Measurements from ENCODE around the gene GDPGP1. TPM values are rescaled to one million over a fixed set of nuclear protein-coding genes. Genes with fewer than 3 reads are reported as not detected.
"Not testable (repeated sequence)": the region's sequence is repeated elsewhere in the genome, so short reads cannot be mapped to it uniquely, and the experiment has no call there.

Gene GDPGP1
- total RNA-seq, 1 experiment from 2014 or later = 5.1 TPM

DNA sequence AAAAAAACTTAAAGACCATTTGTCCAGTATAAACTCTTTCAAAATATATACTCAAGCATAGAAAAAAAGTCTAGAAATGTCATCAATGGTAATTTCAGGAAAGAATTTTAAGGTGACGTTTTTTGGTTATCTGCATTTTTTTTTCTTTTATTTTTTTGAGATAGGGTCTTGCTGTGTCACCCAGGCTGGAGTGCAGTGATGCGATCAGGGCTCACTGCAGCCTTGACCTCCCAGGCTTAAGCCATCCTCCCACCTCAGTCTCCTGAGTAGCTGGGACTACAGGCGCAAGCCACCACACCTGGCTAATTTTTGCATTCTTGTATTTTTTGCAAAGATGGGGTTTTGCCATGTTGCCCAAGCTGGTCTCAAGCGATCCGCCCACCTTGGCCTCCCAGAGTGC is 46.7 kb downstream of the GDPGP1 start:
- H3K9me3 Mint-ChIP-seq (ENCODE audit: unreplicated experiment); DNase-seq; H3K27me3 ChIP-seq (replicated peaks; ENCODE audit: control insufficient read depth, insufficient read depth, low read length); H3K27me3 Mint-ChIP-seq (ENCODE audit: insufficient read depth, unreplicated experiment); H3K4me1 Mint-ChIP-seq (ENCODE audit: low read depth, unreplicated experiment); BruUV-seq (replicated peaks); H3K36me3 ChIP-seq (ENCODE audit: control insufficient read depth, insufficient read depth, low read length); POLR2A ChIA-PET; H3K4me3 ChIP-seq (ENCODE audit: low read depth, low read length); H3K9me3 ChIP-seq; H3K4me3 Mint-ChIP-seq (ENCODE audit: unreplicated experiment); H3K27ac Mint-ChIP-seq (ENCODE audit: unreplicated experiment): not testable (repeated sequence)
- H3K36me3 Mint-ChIP-seq (ENCODE audit: insufficient read depth, unreplicated experiment) = peaks cover 11% of the 10 kb centered on the region
- intact Hi-C loops (cut with micrococcal nuclease; ENCODE audit: unreplicated experiment) = loop anchor here (5.0 kb wide), 1 partner anchor 48 kb away; the partner anchor contains the start of genes CIB1 and GDPGP1
- CTCF ChIA-PET = interaction anchor here (1.0 kb wide), 1 partner anchor 11 kb away, joined by 4 read pairs; no protein-coding TSS in a partner anchor
- 0 out of 2 replicates have a peak, but pooled peaks cover 15% of the 10 kb centered on the region for H3K4me1 ChIP-seq

DNA sequence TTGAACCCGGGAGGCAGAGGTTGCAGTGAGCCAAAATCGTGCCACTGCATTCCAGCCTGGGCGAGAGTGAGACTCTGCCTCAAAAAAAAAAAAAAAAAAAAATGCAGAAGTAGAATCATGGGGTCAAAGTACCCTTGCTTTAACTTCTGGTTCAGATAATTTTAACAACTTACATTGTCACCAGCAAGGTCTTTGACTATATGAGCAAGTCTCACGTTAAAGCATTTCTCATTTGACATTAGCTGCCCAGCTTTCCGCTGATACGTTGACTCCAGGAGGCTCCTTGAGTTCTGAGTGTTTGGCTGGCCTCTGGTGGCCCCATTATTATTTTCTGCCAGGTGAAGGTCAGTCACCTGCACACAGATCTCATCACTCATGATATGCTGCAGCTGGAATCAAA is 47.6 kb downstream of the GDPGP1 start:
- H3K4me3 ChIP-seq (ENCODE audit: low read depth, low read length); H3K27me3 Mint-ChIP-seq (ENCODE audit: insufficient read depth, unreplicated experiment); H3K36me3 ChIP-seq (ENCODE audit: control insufficient read depth, insufficient read depth, low read length); POLR2A ChIA-PET; DNase-seq; H3K27ac Mint-ChIP-seq (ENCODE audit: unreplicated experiment); H3K4me1 Mint-ChIP-seq (ENCODE audit: low read depth, unreplicated experiment); H3K27me3 ChIP-seq (replicated peaks; ENCODE audit: control insufficient read depth, insufficient read depth, low read length); H3K36me3 Mint-ChIP-seq (ENCODE audit: insufficient read depth, unreplicated experiment); BruUV-seq (replicated peaks); H3K9me3 Mint-ChIP-seq (ENCODE audit: unreplicated experiment); H3K4me3 Mint-ChIP-seq (ENCODE audit: unreplicated experiment); H3K9me3 ChIP-seq: not testable (repeated sequence)
- CTCF ChIA-PET = interaction anchor here (0.7 to 1.3 kb wide), 2 partner anchors 12 to 61 kb away, joined by 3 to 4 read pairs; no protein-coding TSS in a partner anchor
- H3K4me1 ChIP-seq = 0 out of 2 replicates have a peak, but pooled peaks cover 15% of the 10 kb centered on the region
- intact Hi-C loops (cut with micrococcal nuclease; ENCODE audit: unreplicated experiment) = loop anchor here (5.0 kb wide), 1 partner anchor 49 kb away; the partner anchor contains the start of genes CIB1 and GDPGP1

DNA sequence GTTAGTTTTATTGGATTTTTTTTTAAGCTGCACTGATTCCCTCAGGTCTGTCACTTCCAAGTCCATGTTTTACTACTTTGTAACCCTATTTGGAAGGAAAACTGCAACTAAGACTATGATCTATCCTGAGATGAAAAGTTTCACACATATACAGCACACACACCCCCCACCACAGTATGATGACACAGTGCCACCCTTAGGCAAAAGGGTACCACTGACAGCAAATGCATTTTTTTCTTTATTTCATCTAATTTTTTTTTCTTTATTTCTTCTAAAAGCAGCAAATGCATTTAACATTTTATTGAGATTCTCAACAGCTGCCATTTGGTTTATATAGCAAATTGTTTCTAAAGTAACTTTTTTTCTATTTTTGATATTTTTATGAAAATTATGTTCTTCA is 52.7 kb downstream of the GDPGP1 start:
- Mint-ChIP-seq H3K36me3 (ENCODE audit: insufficient read depth, unreplicated experiment) (no peaks in the 10 kb centered on the region), H3K27ac (ENCODE audit: unreplicated experiment) (no peak overlapping the region), H3K4me1 (ENCODE audit: low read depth, unreplicated experiment) (no peaks in the 10 kb centered on the region), H3K27me3 (ENCODE audit: insufficient read depth, unreplicated experiment) (no peaks in the 10 kb centered on the region), H3K4me3 (ENCODE audit: unreplicated experiment) (no peak overlapping the region), H3K9me3 (ENCODE audit: unreplicated experiment) (no peaks in the 10 kb centered on the region)
- no peaks in the 10 kb centered on the region for H3K36me3 ChIP-seq (ENCODE audit: control insufficient read depth, insufficient read depth, low read length)
- H3K4me1 ChIP-seq = peaks cover 3% of the 10 kb centered on the region; the same call in 1 of the 2 replicates
- POLR2A ChIA-PET = no interaction called here
- intact Hi-C loops (cut with micrococcal nuclease; ENCODE audit: unreplicated experiment) = loop anchor here (5.0 kb wide), 1 partner anchor 144 kb away; no protein-coding TSS in a partner anchor
- H3K27me3 ChIP-seq (replicated peaks; ENCODE audit: control insufficient read depth, insufficient read depth, low read length) = no peaks in the 10 kb centered on the region
- CTCF ChIA-PET = interaction anchor here (0.6 to 1.0 kb wide), 2 partner anchors 14 to 196 kb away, joined by 3 to 4 read pairs; no protein-coding TSS in a partner anchor
- no peaks in the 10 kb centered on the region for H3K9me3 ChIP-seq
- DNase-seq = peak in 1 of 2 experiments; percentile 24
- TF ChIP-seq, protein P1, sequence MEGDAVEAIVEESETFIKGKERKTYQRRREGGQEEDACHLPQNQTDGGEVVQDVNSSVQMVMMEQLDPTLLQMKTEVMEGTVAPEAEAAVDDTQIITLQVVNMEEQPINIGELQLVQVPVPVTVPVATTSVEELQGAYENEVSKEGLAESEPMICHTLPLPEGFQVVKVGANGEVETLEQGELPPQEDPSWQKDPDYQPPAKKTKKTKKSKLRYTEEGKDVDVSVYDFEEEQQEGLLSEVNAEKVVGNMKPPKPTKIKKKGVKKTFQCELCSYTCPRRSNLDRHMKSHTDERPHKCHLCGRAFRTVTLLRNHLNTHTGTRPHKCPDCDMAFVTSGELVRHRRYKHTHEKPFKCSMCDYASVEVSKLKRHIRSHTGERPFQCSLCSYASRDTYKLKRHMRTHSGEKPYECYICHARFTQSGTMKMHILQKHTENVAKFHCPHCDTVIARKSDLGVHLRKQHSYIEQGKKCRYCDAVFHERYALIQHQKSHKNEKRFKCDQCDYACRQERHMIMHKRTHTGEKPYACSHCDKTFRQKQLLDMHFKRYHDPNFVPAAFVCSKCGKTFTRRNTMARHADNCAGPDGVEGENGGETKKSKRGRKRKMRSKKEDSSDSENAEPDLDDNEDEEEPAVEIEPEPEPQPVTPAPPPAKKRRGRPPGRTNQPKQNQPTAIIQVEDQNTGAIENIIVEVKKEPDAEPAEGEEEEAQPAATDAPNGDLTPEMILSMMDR (IDR thresholded peaks at IDR 0.05; ENCODE audit: insufficient read depth in 1 of 2, low read depth in 1 of 2, low read length in 1 of 2, severe bottlenecking in 1 of 2, unreplicated experiment in 1 of 2) = peak in 1 of 2 experiments; percentile 43
- no peak overlapping the region for H3K4me3 ChIP-seq (ENCODE audit: low read depth, low read length)
- no TSS peak for BruUV-seq (replicated peaks)

DNA sequence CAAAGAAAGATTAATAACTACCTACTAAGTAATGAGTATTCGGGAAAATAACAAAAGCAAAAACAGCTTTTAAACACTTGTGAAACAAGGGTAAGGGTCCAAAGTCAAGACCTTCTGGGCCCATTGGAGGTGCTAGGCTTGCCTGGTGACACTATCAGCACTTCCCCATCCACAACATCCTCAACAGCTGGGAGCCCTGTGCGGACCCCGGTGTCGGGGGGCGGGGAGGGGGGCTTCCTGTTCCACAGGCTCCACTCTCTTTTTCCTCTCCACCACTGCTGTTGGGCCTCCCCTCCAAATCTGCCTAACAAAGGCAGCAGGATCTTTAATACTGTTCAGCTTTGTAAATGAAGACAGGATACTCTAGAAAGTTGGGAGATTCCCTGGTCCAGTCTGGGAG is 53.1 kb downstream of the GDPGP1 start:
- BruUV-seq (replicated peaks) = no TSS peak
- H3K4me3 ChIP-seq (ENCODE audit: low read depth, low read length) = no peak overlapping the region
- DNase-seq = no peak
- H3K27me3 ChIP-seq (replicated peaks; ENCODE audit: control insufficient read depth, insufficient read depth, low read length) = no peaks in the 10 kb centered on the region
- H3K36me3 ChIP-seq (ENCODE audit: control insufficient read depth, insufficient read depth, low read length) = no peaks in the 10 kb centered on the region
- TF ChIP-seq, protein P1 (IDR thresholded peaks at IDR 0.05; ENCODE audit: insufficient read depth in 1 of 2, low read depth in 1 of 2, low read length in 1 of 2, severe bottlenecking in 1 of 2, unreplicated experiment in 1 of 2) = no peak
- ChIA-PET POLR2A (no interaction called here), CTCF (interaction anchor here (0.6 kb wide), 1 partner anchor 195 kb away, joined by 4 read pairs; no protein-coding TSS in a partner anchor)
- intact Hi-C loops (cut with micrococcal nuclease; ENCODE audit: unreplicated experiment) = loop anchor here (5.0 kb wide), 1 partner anchor 145 kb away; no protein-coding TSS in a partner anchor
- no peaks in the 10 kb centered on the region for H3K9me3 ChIP-seq
- H3K4me1 ChIP-seq = peaks cover 4% of the 10 kb centered on the region; the same call in 1 of the 2 replicates
- no peaks in the 10 kb centered on the region for H3K9me3 Mint-ChIP-seq (ENCODE audit: unreplicated experiment)
- no peaks in the 10 kb centered on the region for H3K36me3 Mint-ChIP-seq (ENCODE audit: insufficient read depth, unreplicated experiment)
- H3K4me3 Mint-ChIP-seq (ENCODE audit: unreplicated experiment) = no peak overlapping the region
- H3K27me3 Mint-ChIP-seq (ENCODE audit: insufficient read depth, unreplicated experiment) = no peaks in the 10 kb centered on the region
- no peak overlapping the region for H3K27ac Mint-ChIP-seq (ENCODE audit: unreplicated experiment)
- H3K4me1 Mint-ChIP-seq (ENCODE audit: low read depth, unreplicated experiment) = no peaks in the 10 kb centered on the region
